COLO829 (cell line): ENCODE results near the gene MUL1.

ENCODE experiments used
- DNase-seq: peaks from one replicate; pipeline ENCODE4 v3.0.0; 2012; ENCODE audit warnings: low spot score

The MUL1 gene

GRCh38 chr1:20470194-20470593, 37.8 kb downstream of the MUL1 start:
- DNase-seq = no peak

- no peak for DNase-seq
These were observed 38.4 kb downstream of the MUL1 start for GRCh38 chr1:20469406-20470076.

GRCh38 chr1:20466273-20466672, 41.7 kb downstream of the MUL1 start:
- no peak for DNase-seq

GRCh38 chr1:20465187-20465586, 42.8 kb downstream of the MUL1 start:
- DNase-seq = no peak

- no peak for DNase-seq
These were observed 44.4 kb downstream of the MUL1 start for GRCh38 chr1:20463502-20463901.

GRCh38 chr1:20462397-20462796, 45.6 kb downstream of the MUL1 start:
- no peak for DNase-seq

GRCh38 chr1:20458717-20459116, 49.2 kb downstream of the MUL1 start:
- DNase-seq = no peak

- no peak for DNase-seq
These were observed 53.9 kb downstream of the MUL1 start for GRCh38 chr1:20454004-20454403.

- no peak for DNase-seq
These were observed 58.1 kb downstream of the MUL1 start for GRCh38 chr1:20449735-20450311.
